NCI-H2196 (cell line): ENCODE data around the gene RARRES1.
"Not testable (repeated sequence)": the region's sequence is repeated elsewhere in the genome, so short reads cannot be mapped to it uniquely, and the experiment has no call there.

Source experiments
- DNase-seq: peaks from one replicate; lab custom pipeline; 2025; ENCODE audit not compliant: unreplicated experiment; lab: John Stamatoyannopoulos, UW

The RARRES1 gene

DNA sequence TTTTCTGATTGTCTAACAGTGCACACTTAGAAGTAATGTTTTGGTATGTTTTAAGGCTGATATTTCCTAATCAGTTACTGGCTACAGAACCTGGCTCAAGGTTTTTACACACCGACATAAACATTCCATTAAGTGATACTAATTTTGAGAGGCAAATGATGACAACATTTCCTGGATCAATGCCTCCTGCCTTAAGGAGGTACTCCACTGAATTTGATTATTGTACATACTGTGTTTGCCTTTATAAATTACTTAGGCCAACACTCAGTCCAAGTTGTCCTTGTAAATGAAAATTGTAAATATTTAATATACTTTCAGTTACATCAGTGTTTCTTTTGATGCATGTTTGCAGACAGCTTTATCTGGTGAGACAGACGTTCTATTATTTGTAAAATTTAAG, 35.6 kb downstream of the RARRES1 start:
- no peak for DNase-seq

DNA sequence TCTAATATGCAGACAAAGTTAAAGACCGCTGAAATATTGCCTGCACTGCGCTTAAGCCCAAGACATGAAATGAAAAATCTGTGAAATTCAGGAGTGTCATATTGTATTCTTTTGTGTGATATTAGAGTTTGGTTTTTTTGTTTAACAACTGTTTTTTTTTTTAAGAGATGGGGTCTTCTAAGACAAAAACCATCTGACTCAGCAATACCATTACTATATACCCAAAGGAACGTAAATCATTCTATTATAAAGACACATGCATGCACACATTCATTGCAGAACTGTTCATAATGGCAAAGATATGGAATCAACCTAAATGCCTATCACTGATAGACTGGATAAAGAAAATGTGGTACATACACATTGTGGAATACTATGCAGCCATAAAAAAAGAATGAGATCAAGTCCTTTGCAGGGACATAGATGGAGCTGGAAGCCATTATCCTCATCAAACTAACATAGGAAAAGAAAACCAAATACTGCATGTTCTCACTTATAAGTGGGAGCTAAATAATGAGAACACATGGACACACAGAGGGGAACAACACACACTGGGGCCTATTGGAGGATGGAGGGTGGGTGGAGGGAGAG, 38.3 kb downstream of the RARRES1 start:
- DNase-seq = not testable (repeated sequence)

DNA sequence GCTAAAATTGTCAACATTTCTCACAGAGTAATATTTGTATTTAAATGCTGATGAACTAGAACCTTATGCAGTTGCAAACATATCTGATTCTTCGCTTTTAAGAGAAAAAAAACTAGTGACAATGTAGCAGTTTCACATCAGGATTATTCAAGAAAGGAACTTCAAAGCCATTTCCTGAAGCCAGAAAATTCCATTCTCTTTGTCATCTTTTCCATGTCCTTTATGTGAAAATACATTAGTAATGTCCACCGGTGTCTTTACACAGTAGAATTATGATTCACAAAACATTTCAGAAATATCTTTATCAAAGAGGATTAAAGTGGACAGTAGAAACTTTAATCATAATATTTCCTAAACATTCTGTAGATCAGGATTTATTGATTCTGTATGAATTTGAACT, 47.1 kb downstream of the RARRES1 start:
- DNase-seq = no peak

DNA sequence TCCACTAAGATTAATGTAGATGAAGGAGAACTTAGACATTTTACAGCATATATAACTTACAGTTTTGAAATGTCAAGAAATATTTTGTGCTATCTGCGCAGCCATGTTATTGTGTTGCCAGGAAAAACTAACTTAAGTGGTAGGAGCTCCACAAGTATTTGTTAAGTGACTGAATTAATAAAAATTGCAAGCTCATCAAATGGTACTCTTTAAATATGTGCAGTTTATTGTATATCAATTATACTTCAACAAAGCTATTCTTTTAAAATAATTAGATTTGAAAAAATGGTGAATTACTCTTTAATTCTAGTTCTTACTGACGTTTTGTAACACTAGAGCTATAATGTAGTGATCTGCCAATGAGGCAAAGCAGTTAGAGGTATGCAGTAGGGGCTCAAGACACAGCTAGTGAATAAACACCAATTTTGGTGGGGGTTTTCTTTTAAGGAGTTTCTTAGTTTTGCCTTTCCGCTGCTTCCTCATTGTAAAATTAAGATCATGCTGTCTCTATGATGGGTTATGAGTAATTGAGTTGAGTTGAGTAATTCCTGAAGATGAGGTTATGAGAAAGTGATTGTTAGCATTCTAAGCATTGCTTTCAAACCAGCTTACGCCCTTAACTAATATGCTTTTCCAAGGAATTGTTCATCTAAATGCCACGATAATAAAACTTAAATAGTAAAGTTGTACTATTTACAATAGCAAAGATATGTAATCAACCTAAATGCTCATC, 48.9 kb downstream of the RARRES1 start:
- DNase-seq = no peak

DNA sequence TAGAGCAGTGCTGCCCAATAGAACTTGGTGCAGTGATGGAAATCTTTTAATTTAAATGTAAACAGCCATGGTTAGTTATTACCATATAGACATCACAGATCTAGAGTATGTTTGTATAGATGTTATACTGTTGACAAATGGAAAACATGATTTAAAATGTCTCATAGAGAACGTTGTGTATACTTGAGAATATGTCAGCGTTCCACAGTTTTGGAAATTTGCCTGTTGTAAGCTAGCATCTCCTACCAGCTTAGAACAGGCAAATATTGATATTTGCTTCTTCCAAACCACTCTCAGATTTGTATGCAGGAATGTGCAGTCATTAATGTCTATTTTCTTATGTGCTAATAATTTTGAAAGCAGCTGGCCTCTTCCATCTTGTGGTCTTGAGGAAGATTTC, 51.4 kb downstream of the RARRES1 start:
- DNase-seq = no peak

DNA sequence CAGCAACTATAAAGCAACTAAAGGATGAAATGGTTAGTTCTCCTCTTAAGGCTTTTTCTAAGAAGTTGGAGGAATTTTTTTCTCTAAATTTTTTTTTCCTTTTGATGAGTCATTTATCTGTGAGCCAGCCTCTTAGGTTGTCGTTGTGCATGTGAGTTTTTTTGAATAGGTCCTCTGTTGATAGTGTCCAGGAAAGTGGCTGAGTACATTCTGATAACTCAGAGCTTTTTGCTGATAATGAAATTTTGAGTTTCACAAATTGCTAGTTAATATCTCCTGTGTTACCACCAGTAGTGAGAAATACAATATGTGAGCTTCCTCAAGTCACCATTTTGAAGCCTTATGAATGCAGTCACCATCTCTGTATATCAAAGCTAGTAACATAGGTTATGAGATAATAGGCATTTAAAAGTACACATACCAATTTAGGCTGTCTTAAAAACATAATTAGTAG, 52.7 kb downstream of the RARRES1 start:
- no peak for DNase-seq

DNA sequence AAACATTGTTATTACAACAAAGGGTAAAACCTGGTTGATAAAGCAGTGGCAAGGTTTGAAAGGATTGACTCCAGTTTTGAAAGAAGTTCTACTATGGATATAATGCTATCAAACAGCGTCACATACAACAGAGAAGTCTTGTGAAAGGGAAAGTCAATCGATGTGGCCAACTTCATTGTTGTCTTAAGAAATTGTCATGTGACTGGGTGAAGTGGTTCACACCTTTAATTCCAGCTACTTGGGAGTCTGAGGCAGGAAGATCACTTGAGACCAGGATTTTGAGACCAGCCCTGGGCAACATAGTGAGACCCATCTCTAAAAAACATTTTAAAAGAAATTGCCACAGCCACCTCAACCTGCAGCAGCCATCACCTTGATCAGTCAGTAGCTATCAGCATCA, 53.6 kb downstream of the RARRES1 start:
- no peak for DNase-seq

DNA sequence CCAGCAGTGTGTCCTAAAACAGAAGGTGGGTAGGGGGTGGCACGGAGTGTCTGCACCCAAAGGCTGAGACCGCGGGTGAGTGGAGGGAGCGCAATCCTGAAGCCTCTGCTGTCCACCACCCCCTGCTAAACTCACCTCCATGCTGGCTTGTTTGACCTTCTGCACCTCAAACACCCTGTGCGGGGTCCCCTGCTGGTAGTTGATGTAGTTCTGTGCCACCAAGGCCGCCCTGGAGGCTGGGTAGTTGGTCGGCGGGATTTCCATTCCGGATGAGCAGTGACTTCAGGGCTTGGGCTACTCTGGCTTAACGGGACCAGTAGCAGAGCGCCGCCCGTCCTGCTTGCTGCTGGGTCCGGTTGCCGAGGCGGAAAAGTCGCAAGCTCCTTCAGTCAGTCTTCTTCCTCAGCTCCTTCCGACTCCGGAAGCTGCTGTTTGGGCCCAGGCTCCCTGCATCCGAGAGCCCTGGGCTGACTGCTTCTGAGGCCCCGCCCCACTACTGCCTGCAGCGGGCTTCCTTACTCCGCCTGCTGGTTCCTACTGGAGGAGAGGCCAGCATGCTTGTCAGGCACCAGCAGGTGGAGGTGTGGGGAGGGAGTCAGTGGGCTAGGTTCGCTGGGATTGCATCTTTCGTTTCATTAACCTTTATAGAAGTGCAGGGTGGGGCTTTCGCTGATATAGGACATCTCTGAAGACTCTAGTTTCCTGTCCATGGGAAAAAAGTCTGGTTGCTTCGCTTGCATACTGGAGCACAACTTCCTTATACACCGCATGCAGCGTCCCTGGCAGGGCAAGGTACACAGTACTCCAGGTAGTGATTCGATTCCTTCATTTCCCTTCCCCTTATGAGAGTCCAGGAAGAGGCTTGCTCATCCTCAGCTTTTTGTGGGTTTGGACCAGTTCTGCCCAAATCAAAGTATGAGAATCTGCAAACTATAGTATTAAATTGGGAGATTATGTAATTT, 59.8 kb downstream of the RARRES1 start, which contains the start of gene LXN:
TSS of gene LXN (minus strand) at position 434 of the 962 bp plus-strand sequence. CDS start at position 264, 170 bp downstream.
- no peak for DNase-seq

DNA sequence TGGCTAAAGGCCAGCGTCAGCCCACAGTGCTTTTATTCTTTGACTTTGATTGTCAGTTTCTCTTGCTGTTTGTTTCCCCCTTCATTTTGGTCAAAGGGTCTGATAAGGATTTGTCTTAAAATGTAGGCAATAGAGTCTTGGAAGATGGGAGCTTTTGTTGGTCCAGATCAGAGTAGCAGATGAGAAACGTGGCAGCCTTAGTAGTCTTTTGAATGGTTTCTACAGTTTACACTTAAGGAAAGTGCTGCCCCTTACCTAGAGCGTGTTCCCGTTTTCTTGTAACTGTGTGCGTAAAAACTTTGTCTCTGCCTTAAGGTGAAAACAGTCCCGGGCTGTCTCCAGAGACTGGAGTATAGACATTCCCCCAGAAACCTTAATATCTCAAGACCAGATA, 60.4 kb downstream of the RARRES1 start:
- DNase-seq = no peak

DNA sequence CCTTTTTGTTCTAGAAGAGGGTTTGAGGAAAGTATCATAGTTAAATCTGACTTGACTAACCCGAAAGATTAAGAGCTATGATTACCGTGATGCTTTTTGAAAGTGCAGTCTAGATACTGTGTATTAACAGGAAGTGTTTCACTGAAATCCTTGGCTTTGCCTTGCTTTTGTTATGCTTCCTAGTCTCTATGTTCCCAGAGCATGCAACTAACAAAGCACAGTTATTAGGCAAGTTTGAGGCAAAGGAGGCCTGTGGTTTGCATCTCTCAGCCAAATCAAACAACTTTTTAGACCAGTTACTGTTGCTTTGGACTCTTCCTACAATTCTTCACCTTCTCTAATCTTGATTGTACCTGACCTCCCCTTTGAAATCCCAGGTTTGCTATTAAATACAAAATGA, 63.8 kb downstream of the RARRES1 start:
- peak; percentile 56 for DNase-seq

DNA sequence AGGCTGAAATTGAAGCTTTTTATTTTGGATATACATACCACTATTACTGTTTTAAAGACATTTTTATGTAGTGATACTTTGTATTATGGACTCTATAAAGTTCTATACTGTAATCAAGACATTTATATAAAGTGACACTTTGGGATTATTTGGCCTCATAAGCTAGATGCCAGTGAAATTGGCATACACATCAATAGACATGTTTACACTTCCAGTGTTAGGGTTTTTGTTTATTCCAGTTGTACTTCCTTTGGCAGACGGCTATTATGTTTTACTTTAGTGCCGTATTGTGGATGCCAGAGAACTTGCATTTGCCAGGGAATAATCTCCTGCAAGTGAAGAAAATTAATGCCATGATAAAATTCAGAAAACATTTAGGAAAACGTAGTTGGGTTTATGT, 65.8 kb downstream of the RARRES1 start:
- no peak for DNase-seq

DNA sequence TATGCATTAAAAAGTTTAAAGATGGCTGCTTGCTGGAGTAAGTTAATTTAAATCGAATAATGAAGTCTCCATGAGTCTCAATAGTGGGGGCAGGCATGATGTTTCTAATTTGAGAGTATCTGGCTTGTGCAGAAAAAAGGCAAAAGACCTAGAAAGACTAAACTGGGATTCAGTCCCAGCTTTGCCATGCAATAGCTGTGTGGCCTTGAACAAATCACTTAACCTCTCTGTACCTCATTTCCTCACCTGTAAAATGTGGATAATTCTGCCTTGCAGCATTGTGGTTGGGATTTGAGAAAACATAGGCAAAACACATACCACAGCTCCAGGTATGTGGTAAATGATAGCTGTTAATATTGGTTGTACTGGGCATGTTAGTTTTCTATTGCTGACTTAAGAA, 68.4 kb downstream of the RARRES1 start:
- no peak for DNase-seq

DNA sequence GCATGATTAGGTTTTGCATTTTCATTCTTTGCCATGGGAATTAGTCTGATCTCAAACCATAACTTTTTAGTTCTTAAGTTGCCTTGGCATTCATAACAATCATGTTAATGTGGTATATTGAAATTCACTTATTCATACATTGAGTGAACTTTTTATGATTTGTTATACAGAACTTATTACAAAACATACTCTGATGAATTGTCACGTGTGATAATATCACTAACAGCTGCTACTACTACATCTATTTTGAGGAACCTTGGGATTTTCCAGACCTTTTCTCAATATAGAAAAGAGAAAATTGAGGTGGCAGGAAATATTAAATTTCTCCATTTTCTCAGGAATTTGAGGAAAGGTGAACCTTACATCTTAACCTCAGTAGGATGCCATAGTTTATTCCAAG, 69.0 kb downstream of the RARRES1 start:
- DNase-seq = no peak

DNA sequence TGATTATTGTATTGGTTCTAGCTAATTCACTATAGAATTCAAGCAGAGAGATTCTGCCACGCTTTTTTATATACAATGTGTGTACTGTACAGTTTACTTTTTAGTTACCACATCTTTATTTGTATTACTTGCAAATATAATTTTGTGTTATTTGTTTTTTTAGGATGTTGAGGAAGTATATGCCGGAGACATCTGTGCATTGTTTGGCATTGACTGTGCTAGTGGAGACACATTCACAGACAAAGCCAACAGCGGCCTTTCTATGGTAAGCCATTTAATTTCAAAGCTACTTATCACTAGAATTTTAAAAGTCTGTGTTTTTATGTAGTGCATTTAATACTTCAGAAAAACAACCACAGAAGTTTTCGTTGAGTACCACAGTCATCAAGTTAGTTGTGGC, 71.5 kb downstream of the RARRES1 start:
- DNase-seq = no peak

DNA sequence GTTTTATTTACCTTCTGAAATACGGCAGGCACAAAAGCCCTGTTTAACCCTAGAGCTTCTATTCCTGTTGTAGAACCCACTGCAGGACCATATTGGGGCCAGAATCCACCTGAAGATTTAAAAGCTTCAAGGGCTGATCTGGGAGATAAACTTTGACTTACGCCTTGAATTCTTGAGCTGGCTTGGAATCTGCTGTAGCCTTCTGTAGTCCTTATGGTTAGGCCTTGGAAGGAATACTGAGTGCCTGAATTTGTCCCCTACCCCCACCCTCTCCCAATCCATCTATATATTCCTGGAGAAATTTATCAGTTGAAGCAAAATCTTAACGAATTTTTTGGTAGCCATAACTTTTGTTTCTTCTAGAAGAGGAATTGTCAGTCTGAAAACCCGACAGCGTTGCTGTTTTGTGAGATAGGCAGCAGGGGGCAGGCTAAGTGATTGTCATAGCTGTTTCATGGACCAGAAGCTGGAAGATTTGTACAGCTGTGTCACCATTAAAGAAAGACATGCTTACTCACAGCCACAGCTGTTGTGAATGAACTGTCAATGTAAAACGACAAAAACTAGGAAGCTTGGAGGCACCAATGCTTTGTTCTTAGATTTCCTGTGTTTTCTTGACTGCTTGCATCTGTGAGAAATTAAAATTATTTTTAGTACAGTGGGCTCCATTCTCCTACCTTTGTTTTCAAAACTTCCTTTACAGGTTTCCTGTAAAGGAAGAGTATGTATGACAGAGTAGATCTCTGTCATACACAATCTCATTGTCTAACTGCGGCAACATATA, 72.6 kb downstream of the RARRES1 start:
- peak; percentile 78 for DNase-seq

DNA sequence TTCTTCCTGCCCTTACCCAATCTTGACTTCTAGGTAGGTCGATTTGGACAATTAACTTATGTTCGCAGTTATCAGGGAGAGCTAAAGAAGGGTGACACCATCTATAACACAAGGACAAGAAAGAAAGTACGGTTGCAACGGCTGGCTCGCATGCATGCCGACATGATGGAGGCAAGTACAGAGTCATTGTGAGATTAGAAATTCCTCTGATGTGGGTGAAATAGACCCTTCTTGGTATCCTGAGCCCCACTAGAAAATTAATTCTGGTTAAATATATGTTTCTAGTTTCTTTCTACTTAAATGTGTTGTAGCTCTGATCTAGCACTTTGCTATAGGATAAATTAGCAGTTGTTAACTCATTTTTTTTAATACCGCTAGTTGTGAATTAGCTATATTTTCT, 73.4 kb downstream of the RARRES1 start:
- no peak for DNase-seq

DNA sequence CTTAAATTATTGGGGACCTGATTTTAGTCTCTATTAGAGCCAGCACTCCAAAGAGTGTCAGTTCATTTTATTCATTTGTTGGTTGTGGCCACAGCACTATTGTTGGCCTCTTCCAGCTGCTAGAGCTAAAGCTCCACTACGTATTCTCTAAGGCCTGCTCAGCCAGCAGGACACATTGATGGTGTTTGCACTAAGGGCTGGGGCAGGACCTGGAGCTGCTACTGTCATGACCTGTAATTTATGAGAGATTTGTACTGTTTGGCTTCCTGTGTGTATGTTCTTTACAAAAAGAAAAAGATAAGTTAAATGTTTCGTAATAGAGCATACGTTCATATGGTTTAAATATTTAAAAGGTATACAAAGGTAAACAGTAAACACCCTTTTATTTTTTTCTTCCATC, 79.8 kb downstream of the RARRES1 start:
- DNase-seq = no peak

DNA sequence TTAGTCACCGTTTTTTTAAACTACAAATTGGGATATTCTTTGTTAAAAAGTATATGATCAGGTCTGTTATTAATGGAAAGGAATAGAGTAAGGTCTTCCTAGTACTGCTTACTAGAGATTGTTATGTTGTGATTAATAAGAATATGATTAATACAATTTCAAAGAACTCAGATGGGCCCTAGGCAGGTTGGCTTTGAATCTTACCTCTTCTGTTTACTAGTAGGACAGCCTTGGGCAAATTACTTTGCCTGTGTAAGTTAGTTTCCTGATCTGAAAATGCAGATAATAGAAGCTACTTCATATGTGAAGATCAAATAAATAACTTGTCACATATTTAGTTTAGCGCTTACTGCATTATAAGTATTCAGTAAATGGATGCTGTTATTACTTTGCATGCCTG, 81.1 kb downstream of the RARRES1 start:
- no peak for DNase-seq

DNA sequence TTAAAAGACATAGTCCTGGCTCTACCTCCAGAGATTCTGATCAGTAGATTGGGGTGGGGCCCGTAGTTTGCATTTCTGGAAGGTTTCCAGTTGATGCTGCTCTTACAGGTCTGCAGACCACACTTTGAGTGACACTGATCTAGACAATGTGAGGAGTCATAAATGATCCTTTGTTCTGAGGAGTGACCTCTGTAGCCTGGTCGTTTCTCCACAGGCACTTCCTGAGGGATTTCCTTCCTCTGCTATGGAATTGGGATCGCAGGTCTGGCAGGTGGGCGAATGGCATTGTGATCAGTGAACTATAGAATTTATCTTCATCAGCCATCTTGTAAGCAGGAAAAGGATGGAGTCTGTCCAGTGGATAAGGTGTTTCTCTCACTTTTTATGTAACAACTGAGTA, 82.5 kb downstream of the RARRES1 start:
- DNase-seq = no peak
